ENCODE measurements around the gene SERINC2. TPM values are rescaled to one million over a fixed set of nuclear protein-coding genes. Genes with fewer than 3 reads are reported as not detected.

Gene SERINC2
- total and polyA plus RNA-seq, 2 of the 4 experiments (the other 2 are of a cell fraction): 2.0 to 59.5 TPM

DNA sequence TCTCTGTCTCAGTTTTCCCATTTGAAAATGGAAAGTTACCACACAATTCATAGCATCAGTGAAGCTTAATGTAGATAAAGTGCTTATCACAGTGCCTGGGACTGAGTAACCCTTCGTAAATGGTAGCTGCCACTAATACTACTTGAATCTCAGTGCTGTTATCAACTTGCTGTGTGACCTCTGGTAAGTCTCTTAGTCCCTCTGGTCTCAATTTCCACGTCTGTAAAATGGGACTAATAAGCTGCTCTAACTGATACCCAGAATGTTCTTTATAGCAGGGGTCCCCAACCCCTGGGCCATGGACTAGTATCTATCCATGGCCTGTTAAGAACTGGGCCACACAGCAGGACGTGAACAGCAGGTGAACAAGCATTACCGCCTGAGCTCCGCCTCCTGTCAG lies 7.7 kb downstream of the SERINC2 start:
- in situ Hi-C loops (cut with MboI; ENCODE audit: low sequenced_read_pairs) (loop anchor here (10.0 kb wide), 1 partner anchor 236 kb away; no protein-coding TSS in a partner anchor), dilution Hi-C loops (cut with HindIII; ENCODE audit: low sequenced_read_pairs, unreplicated experiment) (no loop called here), intact Hi-C loops (cut with micrococcal nuclease) (no loop called here)
- H4K8ac ChIP-seq (ENCODE audit: low read depth in 2 of 2, low read length in 2 of 2): no peak overlapping the region
- H3K23ac ChIP-seq (ENCODE audit: low read depth, low read length): no peak overlapping the region
- H2BK5ac ChIP-seq (ENCODE audit: low read depth, low read length, poor library complexity, severe bottlenecking): no peak overlapping the region
- H2BK120ac ChIP-seq (ENCODE audit: low read depth, low read length): no peak overlapping the region
- no peak for TF ChIP-seq POLR2A (IDR thresholded peaks at IDR 0.05; ENCODE audit: low read depth, low read length)
- no peak for TF ChIP-seq RAD21 (IDR thresholded peaks at IDR 0.05; ENCODE audit: low read length)
- no peak for TF ChIP-seq NFE2L2 (IDR thresholded peaks at IDR 0.05; ENCODE audit: low read depth, low read length)
- no peak for TF ChIP-seq MAFK (IDR thresholded peaks at IDR 0.05; ENCODE audit: low read depth, low read length)
- TF ChIP-seq MXI1 (IDR thresholded peaks at IDR 0.05; ENCODE audit: borderline replicate concordance, low read depth, low read length): no peak
- TF ChIP-seq, protein P1, sequence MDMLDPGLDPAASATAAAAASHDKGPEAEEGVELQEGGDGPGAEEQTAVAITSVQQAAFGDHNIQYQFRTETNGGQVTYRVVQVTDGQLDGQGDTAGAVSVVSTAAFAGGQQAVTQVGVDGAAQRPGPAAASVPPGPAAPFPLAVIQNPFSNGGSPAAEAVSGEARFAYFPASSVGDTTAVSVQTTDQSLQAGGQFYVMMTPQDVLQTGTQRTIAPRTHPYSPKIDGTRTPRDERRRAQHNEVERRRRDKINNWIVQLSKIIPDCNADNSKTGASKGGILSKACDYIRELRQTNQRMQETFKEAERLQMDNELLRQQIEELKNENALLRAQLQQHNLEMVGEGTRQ (IDR thresholded peaks at IDR 0.05; ENCODE audit: low read depth, low read length): no peak
- no peak for TF ChIP-seq SMC3 (IDR thresholded peaks at IDR 0.05; ENCODE audit: low read depth, low read length)
- TF ChIP-seq MAZ (IDR thresholded peaks at IDR 0.05; ENCODE audit: borderline replicate concordance, low read depth, low read length): no peak
- TF ChIP-seq BHLHE40 (IDR thresholded peaks at IDR 0.05; ENCODE audit: low read depth, low read length): no peak
- TF ChIP-seq RFX5 (IDR thresholded peaks at IDR 0.05; ENCODE audit: low read depth, low read length): no peak
- H3K9me1 ChIP-seq (ENCODE audit: insufficient read depth, low read length): peaks cover 11% of the 10 kb centered on the region
- H3K4me1 ChIP-seq (ENCODE audit: control insufficient read depth, insufficient read depth, low read length): peaks cover 13% of the 10 kb centered on the region
- H3K9ac ChIP-seq (ENCODE audit: low read depth, low read length): no peak overlapping the region
- no peak overlapping the region for H3K14ac ChIP-seq (replicated peaks; ENCODE audit: low read depth, low read length)
- H3K4ac ChIP-seq (ENCODE audit: low read depth, low read length): no peak overlapping the region
- ATAC-seq (ENCODE audit: low read depth): no peak
- H3K79me1 ChIP-seq (ENCODE audit: low read depth in 1 of 2, low read length in 2 of 2): peaks cover 2 to 53% of the 10 kb centered on the region in 2 experiments; a peak in 3 of 4 replicates
- H4K5ac ChIP-seq (ENCODE audit: low read depth, low read length): no peak overlapping the region
- H2AK9ac ChIP-seq (replicated peaks; ENCODE audit: low read depth, low read length, poor library complexity): no peak overlapping the region
- peaks cover 33% of the 10 kb centered on the region for H4K20me1 ChIP-seq (ENCODE audit: insufficient read depth, low read length)
- H3K9me3 ChIP-seq (ENCODE audit: control insufficient read depth, insufficient read depth, low read length): no peaks in the 10 kb centered on the region
- no peak overlapping the region for H2BK15ac ChIP-seq (ENCODE audit: low read depth, low read length)
- BruUV-seq (replicated peaks): no TSS peak
- no peaks in the 10 kb centered on the region for H3K27me3 ChIP-seq (ENCODE audit: control insufficient read depth, insufficient read depth, low read length)
- H3K27ac ChIP-seq (ENCODE audit: insufficient read depth, low read length): no peak overlapping the region
- H3K56ac ChIP-seq (ENCODE audit: extremely low read depth, insufficient read depth, low read length): no peak overlapping the region
- no peak for DNase-seq
- H2AFZ ChIP-seq (replicated peaks; ENCODE audit: low read length, poor library complexity): no peak overlapping the region
- no peak overlapping the region for H3K4me2 ChIP-seq (ENCODE audit: low read depth, low read length)
- H3K36me3 ChIP-seq (ENCODE audit: control insufficient read depth, insufficient read depth, low read length): peaks cover 11% of the 10 kb centered on the region; the same call in 1 of the 2 replicates
- ChIA-PET CTCF (interaction anchor here (0.7 to 5.2 kb wide), 3 partner anchors 26 to 129 kb away, joined by 3 to 61 read pairs (median 3); no protein-coding TSS in a partner anchor), POLR2A (ENCODE audit: unreplicated experiment) (no interaction called here)
- H2BK20ac ChIP-seq (ENCODE audit: low read depth, low read length): no peak overlapping the region
- WGBS, 2 experiments (ENCODE audit: extremely low coverage in 2 of 2, insufficient read length in 1 of 2): 97% methylated on average over 4 of the region's 5 CpGs; no CpG with 5 or more reads in 1 of the 2 experiments
- no peak overlapping the region for H3K18ac ChIP-seq (ENCODE audit: low read depth, low read length)
- H3K4me3 ChIP-seq (ENCODE audit: insufficient read depth, low read depth, low read length): no peak overlapping the region
- no peak overlapping the region for H4K91ac ChIP-seq (ENCODE audit: insufficient read depth, low read depth, low read length)
- no peak overlapping the region for H2AK5ac ChIP-seq (ENCODE audit: low read depth, low read length)

Data from IMR-90 (cell line).